H9 (cell line): ENCODE results near the gene CALML5. TPM values are rescaled to one million over a fixed set of nuclear protein-coding genes. Genes with fewer than 3 reads are reported as not detected.

Experiments used
- DNase-seq: peaks from one replicate; pipeline ENCODE4 v3.0.0-alpha.2; 2017
- H2AFZ ChIP-seq: one replicate; pipeline ENCODE4 v1.6.1; 2013; ENCODE audit warnings: mild to moderate bottlenecking, low read length, control low read depth, moderate library complexity
- H2AK5ac ChIP-seq: 2 replicates; pipeline ENCODE4 v1.6.1; 2013; ENCODE audit warnings: low read length, control low read depth, mixed read lengths; ENCODE audit not compliant: insufficient read length
- H2BK120ac ChIP-seq: one replicate; pipeline ENCODE4 v1.6.1; 2013; ENCODE audit warnings: low read depth, mild to moderate bottlenecking, low read length, control low read depth, inconsistent platforms; ENCODE audit not compliant: poor library complexity, severe bottlenecking
- H2BK12ac ChIP-seq: 2 replicates; pipeline ENCODE4 v1.6.1; 2013; ENCODE audit warnings: low read length, control low read depth, mixed read lengths, low read depth; ENCODE audit not compliant: insufficient read length
- H2BK15ac ChIP-seq: 2 replicates; pipeline ENCODE4 v1.6.1; 2013; ENCODE audit warnings: low read depth, low read length, control low read depth
- H2BK20ac ChIP-seq: one replicate; pipeline ENCODE4 v1.6.1; 2013; ENCODE audit warnings: low read depth, mild to moderate bottlenecking, low read length, control low read depth, inconsistent platforms; ENCODE audit not compliant: poor library complexity, severe bottlenecking
- H2BK5ac ChIP-seq: 2 replicates; pipeline ENCODE4 v1.6.1; 2013; ENCODE audit warnings: low read length, control low read depth, mixed read lengths; ENCODE audit not compliant: insufficient read length
- H3K14ac ChIP-seq: 2 replicates; pipeline ENCODE4 v1.6.1; 2013; ENCODE audit warnings: low read length, control low read depth; ENCODE audit not compliant: insufficient read depth
- H3K18ac ChIP-seq: 2 replicates; pipeline ENCODE4 v1.6.1; 2013; ENCODE audit warnings: low read depth, mild to moderate bottlenecking, mixed read lengths, low read length, control low read depth; ENCODE audit not compliant: insufficient read length
- H3K23ac ChIP-seq: 2 replicates; pipeline ENCODE4 v1.6.1; 2013; ENCODE audit warnings: low read length, control low read depth, mixed read lengths, low read depth; ENCODE audit not compliant: insufficient read length
- H3K23me2 ChIP-seq: 2 replicates; pipeline ENCODE4 v1.6.1; 2013; ENCODE audit warnings: low read depth, mild to moderate bottlenecking, mixed read lengths, low read length, control low read depth; ENCODE audit not compliant: insufficient read length, poor library complexity, severe bottlenecking
- H3K27ac ChIP-seq: 2 replicates; pipeline ENCODE4 v1.5.1; 2013; ENCODE audit warnings: low read length, control low read depth, mixed read lengths, low read depth; ENCODE audit not compliant: insufficient read length
- H3K27me3 ChIP-seq: 2 replicates; pipeline ENCODE4 v1.6.1; 2013; ENCODE audit warnings: low read length, control low read depth, inconsistent platforms; ENCODE audit not compliant: insufficient read depth
- H3K4ac ChIP-seq: 2 replicates; pipeline ENCODE4 v1.6.1; 2013; ENCODE audit warnings: low read depth, mild to moderate bottlenecking, control low read depth, inconsistent platforms, low read length, moderate library complexity
- H3K4me1 ChIP-seq: 2 replicates; pipeline ENCODE4 v1.6.1; 2013; ENCODE audit warnings: low read length, control low read depth, inconsistent platforms; ENCODE audit not compliant: insufficient read depth
- H3K4me2 ChIP-seq: 2 replicates; pipeline ENCODE4 v1.6.1; 2013; ENCODE audit warnings: low read length, control low read depth, mixed read lengths; ENCODE audit not compliant: insufficient read length, insufficient read depth
- H3K56ac ChIP-seq: 2 replicates; pipeline ENCODE4 v1.6.1; 2013; ENCODE audit warnings: low read depth, mild to moderate bottlenecking, mixed read lengths, low read length, control low read depth; ENCODE audit not compliant: insufficient read length
- H3K79me1 ChIP-seq: 2 replicates; pipeline ENCODE4 v1.6.1; 2013; ENCODE audit warnings: low read depth, mild to moderate bottlenecking, moderate library complexity, low read length, control low read depth, inconsistent platforms; ENCODE audit not compliant: insufficient read depth, poor library complexity, severe bottlenecking
- H3K79me2 ChIP-seq: 2 replicates; pipeline ENCODE4 v1.6.1; 2013; ENCODE audit warnings: low read length, control low read depth, inconsistent platforms; ENCODE audit not compliant: insufficient read depth
- H3K9ac ChIP-seq: 2 replicates; pipeline ENCODE4 v1.6.1; 2013; ENCODE audit warnings: low read length, control low read depth, mixed read lengths; ENCODE audit not compliant: insufficient read length; ENCODE audit errors: extremely low read depth
- H3K9me3 ChIP-seq: one replicate; pipeline ENCODE4 v1.6.1; 2013; ENCODE audit warnings: low read depth, low read length, inconsistent platforms; ENCODE audit not compliant: control insufficient read depth
- H3T11ph ChIP-seq: one replicate; pipeline ENCODE4 v1.6.1; 2013; ENCODE audit warnings: mild to moderate bottlenecking, low read length, control low read depth, inconsistent platforms
- H4K20me1 ChIP-seq: one replicate; pipeline ENCODE4 v1.6.1; 2013; ENCODE audit not compliant: control insufficient read depth, insufficient read length, insufficient read depth
- H4K5ac ChIP-seq: 2 replicates; pipeline ENCODE4 v1.6.1; 2013; ENCODE audit warnings: low read depth, mild to moderate bottlenecking, mixed read lengths, low read length, control low read depth; ENCODE audit not compliant: insufficient read length
- H4K8ac ChIP-seq: replicated peaks from 2 replicates; pipeline ENCODE4 v1.6.1; 2013; ENCODE audit warnings: low read length, control low read depth, mixed read lengths, low read depth; ENCODE audit not compliant: insufficient read length
- H4K91ac ChIP-seq: 2 replicates; pipeline ENCODE4 v1.6.1; 2013; ENCODE audit warnings: low read depth, mild to moderate bottlenecking, moderate library complexity, mixed read lengths, low read length, control low read depth; ENCODE audit not compliant: insufficient read length
- H3K27ac Mint-ChIP-seq, 3 experiments: 2 replicates in 2 of 3; 3 replicates in 1 of 3; pipeline ENCODE4 v1.8.0; 2020 to 2021; ENCODE audit warnings: mixed read lengths in 3 of 3, mild to moderate bottlenecking in 1 of 3, moderate library complexity in 1 of 3
- H3K27me3 Mint-ChIP-seq: 2 replicates; pipeline ENCODE4 v1.8.0; 2021; ENCODE audit warnings: low read depth, mild to moderate bottlenecking, moderate library complexity, mixed read lengths
- H3K36me3 Mint-ChIP-seq, 3 experiments: 2 replicates in 2 of 3; 3 replicates in 1 of 3; pipeline ENCODE4 v1.8.0; 2020 to 2021; ENCODE audit warnings: low read depth in 3 of 3, mixed read lengths in 3 of 3; ENCODE audit not compliant: insufficient read depth in 1 of 3
- H3K4me1 Mint-ChIP-seq, 2 experiments: 2 replicates each; pipeline ENCODE4 v1.8.0; 2020; ENCODE audit warnings: mixed read lengths in 2 of 2
- H3K4me3 Mint-ChIP-seq, 2 experiments: 2 replicates in 1 of 2; 3 replicates in 1 of 2; pipeline ENCODE4 v1.8.0; 2020 to 2021; ENCODE audit warnings: mild to moderate bottlenecking in 2 of 2, mixed read lengths in 2 of 2, moderate library complexity in 1 of 2
- H3K9me3 Mint-ChIP-seq, 2 experiments: 2 replicates in 1 of 2; 3 replicates in 1 of 2; pipeline ENCODE4 v1.8.0; 2020; ENCODE audit warnings: mild to moderate bottlenecking in 2 of 2, mixed read lengths in 2 of 2, moderate library complexity in 1 of 2
- CTCF ChIP-seq: fragments of 200-600 bp; sonication (generic); conservative IDR thresholded peaks from 3 replicates; pipeline ENCODE4 v1.8.0; 2021; ENCODE audit warnings: antibody characterized with exemption, mild to moderate bottlenecking
- WGBS: extraction: QIAGEN DNeasy Blood & Tissue Kit; methylation state at CpG from one replicate; pipeline ENCODE4 v1.1.7; 2013; ENCODE audit warnings: missing lambda C conversion rate, low lambda C conversion rate, mixed read lengths; ENCODE audit not compliant: insufficient read length; ENCODE audit errors: extremely low coverage; 5-methylcytosine and 5-hydroxymethylcytosine counted together
- total RNA-seq: library from RNA; stranded (reverse); gene quantifications from 2 replicates; pipeline ENCODE4 v1.2.1, GENCODE V29; 2021

CALML5 gene
- total RNA-seq, 1 experiment from 2014 or later: not detected

GRCh38 chr10:5477948-5478693 is 21.2 kb downstream of the CALML5 start:
- Histone ChIP-seq H3K79me1 (no peaks in the 10 kb centered on the region), H4K8ac (no peak overlapping the region), H3K23ac (no peak overlapping the region), H3K79me2 (no peaks in the 10 kb centered on the region), H3K4me1 (peaks cover 9% of the 10 kb centered on the region; the same call in 1 of the 2 replicates), H3K4ac (peak overlapping the region; percentile 19; the same call in 1 of the 2 replicates), H3K4me2 (no peak overlapping the region), H2AK5ac (no peak overlapping the region), H2BK20ac (no peak overlapping the region), H3K18ac (no peak overlapping the region), H3T11ph (peak overlapping the region; percentile 45), H2BK12ac (no peak overlapping the region), H3K27me3 (no peaks in the 10 kb centered on the region), H2BK15ac (no peak overlapping the region), H2AFZ (no peak overlapping the region), H4K20me1 (no peaks in the 10 kb centered on the region), H3K56ac (no peak overlapping the region), H4K91ac (peak overlapping the region; percentile 87), H4K5ac (no peak overlapping the region), H3K27ac (no peak overlapping the region), H3K14ac (no peak overlapping the region; the same call in 1 of the 2 replicates), H2BK5ac (no peak overlapping the region), H3K9ac (no peak overlapping the region), H2BK120ac (no peak overlapping the region), H3K9me3 (no peaks in the 10 kb centered on the region), H3K23me2 (no peaks in the 10 kb centered on the region)
- peaks cover 0 to 3% (median 2%) of the 10 kb centered on the region in 3 experiments; a peak in 2 of 7 replicates for H3K36me3 Mint-ChIP-seq
- peaks cover 6 to 9% of the 10 kb centered on the region in 2 experiments for H3K4me1 Mint-ChIP-seq
- H3K27ac Mint-ChIP-seq: peak overlapping the region in 1 of 3 experiments; percentile 84; a peak in 3 of 7 replicates
- no peak overlapping the region for H3K4me3 Mint-ChIP-seq
- WGBS: no CpG with 5 or more reads among the region's 11 CpGs
- TF ChIP-seq CTCF: no peak
- H3K9me3 Mint-ChIP-seq: peaks cover 2 to 5% of the 10 kb centered on the region in 2 experiments
- H3K27me3 Mint-ChIP-seq: peaks cover 2% of the 10 kb centered on the region
- no peak for DNase-seq
